Adipocyte (in vitro differentiated cells): Measurements from ENCODE around the gene RSPH9.
A peak's percentile ranks its signal among the peaks of the same experiment; 100 is the strongest.

ENCODE experiments used
- DNase-seq: peaks from one replicate; pipeline ENCODE4 v3.0.0-alpha.2; 2015; ENCODE audit warnings: low read depth
- H3K27me3 ChIP-seq: replicated peaks from 2 replicates; pipeline ENCODE4 v1.7.0; 2013; ENCODE audit warnings: mild to moderate bottlenecking, low read length, moderate library complexity; ENCODE audit not compliant: control insufficient read depth, insufficient read depth
- H3K36me3 ChIP-seq: 2 replicates; pipeline ENCODE4 v1.7.0; 2013; ENCODE audit warnings: low read length, mild to moderate bottlenecking, moderate library complexity; ENCODE audit not compliant: control insufficient read depth, insufficient read depth, severe bottlenecking
- H3K4me1 ChIP-seq: 2 replicates; pipeline ENCODE4 v1.7.0; 2013; ENCODE audit warnings: mild to moderate bottlenecking, low read length, moderate library complexity; ENCODE audit not compliant: control insufficient read depth, insufficient read depth
- H3K4me3 ChIP-seq: 2 replicates; pipeline ENCODE4 v1.7.0; 2013; ENCODE audit warnings: mild to moderate bottlenecking, low read length, moderate library complexity
- H3K9ac ChIP-seq: 2 replicates; pipeline ENCODE4 v1.7.0; 2013; ENCODE audit warnings: mild to moderate bottlenecking, low read length, moderate library complexity
- H3K9me3 ChIP-seq: 2 replicates; pipeline ENCODE4 v1.7.0; 2013; ENCODE audit warnings: mild to moderate bottlenecking, low read length, moderate library complexity; ENCODE audit not compliant: control insufficient read depth

Gene RSPH9, protein sequence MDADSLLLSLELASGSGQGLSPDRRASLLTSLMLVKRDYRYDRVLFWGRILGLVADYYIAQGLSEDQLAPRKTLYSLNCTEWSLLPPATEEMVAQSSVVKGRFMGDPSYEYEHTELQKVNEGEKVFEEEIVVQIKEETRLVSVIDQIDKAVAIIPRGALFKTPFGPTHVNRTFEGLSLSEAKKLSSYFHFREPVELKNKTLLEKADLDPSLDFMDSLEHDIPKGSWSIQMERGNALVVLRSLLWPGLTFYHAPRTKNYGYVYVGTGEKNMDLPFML

DNA sequence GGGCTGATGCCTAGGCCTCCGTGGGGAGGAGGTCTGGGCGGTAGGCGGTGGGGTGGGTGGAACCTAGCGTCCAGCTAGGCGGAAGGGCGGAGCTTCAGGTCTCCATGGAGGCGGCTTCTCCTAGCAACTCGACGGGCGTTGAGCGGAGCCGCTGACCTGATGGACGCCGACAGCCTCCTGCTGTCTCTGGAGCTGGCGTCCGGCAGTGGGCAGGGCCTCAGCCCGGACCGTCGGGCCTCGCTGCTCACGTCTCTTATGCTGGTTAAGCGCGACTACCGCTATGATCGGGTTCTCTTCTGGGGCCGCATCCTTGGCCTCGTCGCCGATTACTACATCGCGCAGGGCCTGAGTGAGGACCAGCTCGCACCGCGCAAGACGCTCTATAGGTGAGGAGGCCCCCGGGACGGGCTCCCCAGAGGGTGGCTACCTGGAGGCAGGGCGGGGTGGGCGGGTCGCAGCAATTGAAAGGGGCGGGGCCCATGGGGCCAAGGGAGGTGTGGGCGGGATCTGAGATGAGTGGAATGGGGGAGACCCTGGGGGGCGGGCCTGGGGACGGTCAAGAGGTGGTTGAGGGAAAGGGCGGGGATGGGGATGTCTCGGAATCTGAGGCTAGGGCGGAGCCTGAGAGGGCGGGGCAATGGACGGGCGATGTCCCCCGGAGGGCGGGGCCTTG, at the start of gene RSPH9:
Gene RSPH9 (plus strand): TSS at position 97 of the 673 bp plus-strand sequence. CDS start 63 bp downstream, at position 160.
- peaks cover 3% of the 10 kb centered on the region for H3K4me1 ChIP-seq

DNA sequence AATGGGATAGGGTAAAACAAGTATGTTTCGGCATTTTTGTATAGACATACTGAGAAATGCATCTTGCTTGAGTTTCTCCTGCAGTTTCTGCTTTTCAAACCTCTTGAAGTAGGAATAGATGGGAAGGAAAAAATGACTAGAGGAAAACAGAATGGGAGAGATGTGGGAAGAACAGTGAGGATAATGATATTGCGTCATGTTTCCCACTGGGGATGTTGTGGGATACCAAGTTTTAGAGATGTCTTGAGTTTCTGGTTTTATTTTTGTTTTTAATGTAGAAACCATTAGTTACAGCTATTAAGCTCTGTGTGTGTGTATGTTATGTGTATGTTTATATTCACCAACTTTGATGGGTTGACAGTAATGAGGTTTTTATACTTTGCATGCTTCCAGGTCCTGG, 44.2 kb upstream of the RSPH9 start:
- peaks cover 65% of the 10 kb centered on the region for H3K36me3 ChIP-seq
- peaks cover 5% of the 10 kb centered on the region for H3K4me1 ChIP-seq
- H3K9ac ChIP-seq = no peak overlapping the region
- no peaks in the 10 kb centered on the region for H3K27me3 ChIP-seq
- no peak overlapping the region for H3K4me3 ChIP-seq
- DNase-seq = no peak
- H3K9me3 ChIP-seq = no peaks in the 10 kb centered on the region

More for the DNA sequence above, at the start of gene RSPH9:
- peaks cover 27% of the 10 kb centered on the region for H3K36me3 ChIP-seq
- peak within 1 kb of the TSS; percentile 78 for H3K4me3 ChIP-seq
- H3K9me3 ChIP-seq = no peaks in the 10 kb centered on the region
- no peaks in the 10 kb centered on the region for H3K27me3 ChIP-seq
- DNase-seq = peak; percentile 72
- H3K9ac ChIP-seq = peak within 1 kb of the TSS; percentile 7

DNA sequence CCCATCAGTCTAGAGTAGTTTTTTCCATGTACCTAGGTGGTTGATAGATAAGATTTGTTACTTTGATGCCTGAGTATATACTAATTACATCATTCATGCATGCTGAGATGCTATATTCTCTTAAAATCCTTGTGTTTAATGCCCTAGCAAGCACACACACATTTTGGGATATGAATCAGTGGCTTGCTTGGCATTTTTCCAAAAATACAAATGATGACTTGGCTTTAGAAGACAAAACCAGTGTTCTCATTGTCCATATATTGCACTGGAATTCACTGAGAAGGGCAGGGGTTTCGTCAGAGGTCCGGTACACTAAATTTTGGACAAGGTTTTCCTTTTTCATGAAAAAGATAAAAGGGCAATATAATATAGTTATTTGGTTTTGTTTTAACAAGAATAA, 40.7 kb upstream of the RSPH9 start:
- Histone ChIP-seq H3K4me1 (peaks cover 9% of the 10 kb centered on the region), H3K27me3 (no peaks in the 10 kb centered on the region), H3K4me3 (no peak overlapping the region), H3K9me3 (no peaks in the 10 kb centered on the region), H3K36me3 (peaks cover 65% of the 10 kb centered on the region), H3K9ac (no peak overlapping the region)
- DNase-seq = peak; percentile 72

DNA sequence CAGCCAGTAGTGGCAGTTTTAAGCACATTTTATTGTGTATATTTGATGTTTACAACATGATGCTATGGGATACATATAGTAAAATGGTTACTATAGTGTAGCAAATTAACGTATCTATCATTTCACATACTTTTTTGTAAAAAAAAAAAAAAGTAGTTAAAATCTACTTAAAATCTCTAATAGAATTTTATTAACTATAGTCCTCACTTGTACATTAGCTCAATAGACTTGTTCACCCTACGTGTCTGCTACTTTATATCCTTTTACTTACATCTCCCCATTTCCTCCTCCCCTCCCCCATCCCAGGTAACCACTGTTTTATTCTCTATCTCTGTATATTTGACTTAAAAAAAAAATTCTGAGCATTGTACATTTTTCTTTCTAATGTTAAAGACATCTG, 38.8 kb upstream of the RSPH9 start:
- no peak overlapping the region for H3K9ac ChIP-seq
- no peaks in the 10 kb centered on the region for H3K9me3 ChIP-seq
- H3K36me3 ChIP-seq = peaks cover 65% of the 10 kb centered on the region
- no peak for DNase-seq
- no peaks in the 10 kb centered on the region for H3K27me3 ChIP-seq
- H3K4me1 ChIP-seq = peaks cover 9% of the 10 kb centered on the region
- H3K4me3 ChIP-seq = no peak overlapping the region

DNA sequence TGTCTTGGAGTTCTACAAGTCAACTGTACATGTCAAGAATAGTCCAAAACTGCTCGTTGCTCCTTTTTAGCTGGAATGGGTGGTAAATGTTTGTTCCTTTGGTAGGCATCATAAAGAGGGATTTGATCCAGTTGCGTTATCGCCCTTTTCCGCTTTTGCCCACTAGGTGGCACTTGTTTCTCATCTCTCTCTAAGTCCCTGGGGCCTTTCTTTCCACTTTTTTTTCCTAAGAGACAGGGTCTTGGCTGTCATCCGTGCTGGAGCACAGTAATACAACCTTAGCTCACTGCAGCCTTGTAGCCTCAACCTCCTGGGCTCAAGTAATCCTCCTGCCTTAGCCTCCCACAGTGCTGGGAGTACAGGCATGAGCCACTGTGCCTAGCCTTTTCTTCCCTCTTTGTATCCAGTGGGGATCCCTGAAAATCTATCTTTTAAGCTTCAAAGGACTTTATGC, 36.5 kb upstream of the RSPH9 start:
- H3K4me1 ChIP-seq = peaks cover 9% of the 10 kb centered on the region
- peak; percentile 93 for DNase-seq
- H3K36me3 ChIP-seq = peaks cover 62% of the 10 kb centered on the region
- H3K9ac ChIP-seq = no peak overlapping the region
- H3K9me3 ChIP-seq = no peaks in the 10 kb centered on the region
- no peaks in the 10 kb centered on the region for H3K27me3 ChIP-seq
- H3K4me3 ChIP-seq = no peak overlapping the region

DNA sequence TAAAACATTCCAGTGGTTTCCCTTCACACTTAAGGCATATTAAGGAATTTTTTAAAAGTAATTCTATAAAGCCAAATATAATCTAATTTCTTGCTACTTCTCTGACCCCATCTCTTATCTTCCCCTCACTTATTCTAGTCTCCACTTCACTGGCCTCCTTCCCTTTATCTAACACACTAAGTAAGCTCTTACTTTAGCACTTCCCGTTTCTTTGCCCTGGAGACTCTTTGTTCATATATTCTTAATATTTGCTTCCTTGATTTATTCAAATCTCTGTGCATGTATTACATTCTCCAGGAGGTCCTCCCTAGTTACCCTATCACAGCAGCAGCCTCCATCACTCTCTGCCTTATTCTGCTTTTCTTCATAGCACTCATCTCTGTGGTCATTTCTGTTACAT, 36.0 kb upstream of the RSPH9 start:
- Histone ChIP-seq H3K9ac (peak overlapping the region; percentile 15), H3K4me1 (peaks cover 9% of the 10 kb centered on the region), H3K9me3 (no peaks in the 10 kb centered on the region), H3K4me3 (no peak overlapping the region), H3K36me3 (peaks cover 62% of the 10 kb centered on the region), H3K27me3 (no peaks in the 10 kb centered on the region)
- no peak for DNase-seq

DNA sequence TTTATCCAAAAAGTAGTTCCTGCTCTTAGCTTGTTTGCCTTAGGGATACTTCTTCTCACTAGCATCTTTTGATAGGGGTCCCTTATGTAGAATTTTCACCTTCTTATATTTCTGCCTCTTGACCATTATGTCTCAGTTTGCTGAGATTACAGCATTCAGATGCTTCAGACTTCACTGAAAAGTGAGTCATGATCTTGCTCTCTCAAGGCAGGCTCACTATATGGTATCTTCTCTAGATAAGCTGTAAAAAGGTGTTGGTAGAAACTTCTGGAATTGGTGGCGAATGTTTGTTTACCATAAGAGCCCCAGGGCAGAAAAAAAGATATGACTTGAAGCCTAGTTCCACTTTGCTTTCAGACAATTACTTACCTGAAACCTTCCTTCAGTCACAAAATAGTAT, 35.4 kb upstream of the RSPH9 start:
- Histone ChIP-seq H3K27me3 (no peaks in the 10 kb centered on the region), H3K9me3 (no peaks in the 10 kb centered on the region), H3K36me3 (peaks cover 67% of the 10 kb centered on the region), H3K4me1 (peaks cover 8% of the 10 kb centered on the region), H3K4me3 (no peak overlapping the region), H3K9ac (peak overlapping the region; percentile 15)
- DNase-seq = peak; percentile 24

DNA sequence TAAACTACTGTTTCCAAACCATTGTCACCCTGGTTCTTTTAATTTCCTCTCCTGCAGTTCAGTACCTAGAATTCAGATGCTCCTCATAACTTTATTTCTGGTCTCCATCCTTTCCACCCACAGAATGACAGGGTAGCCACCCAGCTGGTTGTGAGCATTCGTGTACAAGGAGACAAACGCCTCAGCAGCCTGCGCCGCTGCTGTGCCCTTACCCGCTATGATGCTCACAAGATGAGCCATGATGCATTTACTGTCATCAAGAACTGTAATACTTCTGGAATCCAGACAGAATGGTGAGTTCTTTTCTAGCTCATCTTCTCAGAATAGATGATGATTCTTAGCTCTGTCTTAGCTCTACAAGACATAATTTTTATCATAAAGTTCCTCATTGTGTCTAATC, 34.4 kb upstream of the RSPH9 start:
- Histone ChIP-seq H3K4me1 (peaks cover 4% of the 10 kb centered on the region), H3K36me3 (peaks cover 67% of the 10 kb centered on the region), H3K4me3 (no peak overlapping the region), H3K27me3 (no peaks in the 10 kb centered on the region), H3K9me3 (no peaks in the 10 kb centered on the region), H3K9ac (no peak overlapping the region)
- DNase-seq = no peak

DNA sequence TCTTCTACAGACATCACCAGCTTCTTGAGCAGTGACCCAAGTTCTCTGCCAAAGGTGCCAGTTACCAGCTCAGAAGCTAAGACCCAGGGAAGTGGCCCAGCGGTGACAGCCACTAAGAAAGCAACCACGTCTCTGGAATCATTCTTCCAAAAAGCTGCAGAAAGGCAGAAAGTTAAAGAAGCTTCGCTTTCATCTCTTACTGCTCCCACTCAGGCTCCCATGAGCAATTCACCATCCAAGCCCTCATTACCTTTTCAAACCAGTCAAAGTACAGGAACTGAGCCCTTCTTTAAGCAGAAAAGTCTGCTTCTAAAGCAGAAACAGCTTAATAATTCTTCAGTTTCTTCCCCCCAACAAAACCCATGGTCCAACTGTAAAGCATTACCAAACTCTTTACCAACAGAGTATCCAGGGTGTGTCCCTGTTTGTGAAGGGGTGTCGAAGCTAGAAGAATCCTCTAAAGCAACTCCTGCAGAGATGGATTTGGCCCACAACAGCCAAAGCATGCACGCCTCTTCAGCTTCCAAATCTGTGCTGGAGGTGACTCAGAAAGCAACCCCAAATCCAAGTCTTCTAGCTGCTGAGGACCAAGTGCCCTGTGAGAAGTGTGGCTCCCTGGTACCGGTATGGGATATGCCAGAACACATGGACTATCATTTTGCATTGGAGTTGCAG, 31.0 kb upstream of the RSPH9 start:
- Histone ChIP-seq H3K27me3 (no peaks in the 10 kb centered on the region), H3K4me1 (no peaks in the 10 kb centered on the region), H3K36me3 (peaks cover 46% of the 10 kb centered on the region), H3K4me3 (no peak overlapping the region), H3K9me3 (no peaks in the 10 kb centered on the region), H3K9ac (no peak overlapping the region)
- DNase-seq = no peak

DNA sequence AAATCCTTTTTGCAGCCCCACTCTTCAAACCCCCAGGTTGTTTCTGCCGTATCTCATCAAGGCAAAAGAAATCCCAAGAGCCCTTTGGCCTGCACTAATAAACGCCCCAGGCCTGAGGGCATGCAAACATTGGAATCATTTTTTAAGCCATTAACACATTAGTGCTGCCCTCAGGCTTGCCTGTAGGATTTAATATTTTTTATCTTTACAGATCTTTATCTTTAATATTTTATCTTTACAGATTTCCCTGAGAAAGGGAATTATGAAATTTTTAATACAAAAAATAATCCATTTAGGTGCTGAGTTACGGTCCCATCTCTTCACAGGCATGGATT, 30.5 kb upstream of the RSPH9 start:
- Histone ChIP-seq H3K9me3 (no peaks in the 10 kb centered on the region), H3K4me3 (no peak overlapping the region), H3K9ac (no peak overlapping the region), H3K4me1 (no peaks in the 10 kb centered on the region), H3K36me3 (peaks cover 50% of the 10 kb centered on the region), H3K27me3 (no peaks in the 10 kb centered on the region)
- DNase-seq = no peak

DNA sequence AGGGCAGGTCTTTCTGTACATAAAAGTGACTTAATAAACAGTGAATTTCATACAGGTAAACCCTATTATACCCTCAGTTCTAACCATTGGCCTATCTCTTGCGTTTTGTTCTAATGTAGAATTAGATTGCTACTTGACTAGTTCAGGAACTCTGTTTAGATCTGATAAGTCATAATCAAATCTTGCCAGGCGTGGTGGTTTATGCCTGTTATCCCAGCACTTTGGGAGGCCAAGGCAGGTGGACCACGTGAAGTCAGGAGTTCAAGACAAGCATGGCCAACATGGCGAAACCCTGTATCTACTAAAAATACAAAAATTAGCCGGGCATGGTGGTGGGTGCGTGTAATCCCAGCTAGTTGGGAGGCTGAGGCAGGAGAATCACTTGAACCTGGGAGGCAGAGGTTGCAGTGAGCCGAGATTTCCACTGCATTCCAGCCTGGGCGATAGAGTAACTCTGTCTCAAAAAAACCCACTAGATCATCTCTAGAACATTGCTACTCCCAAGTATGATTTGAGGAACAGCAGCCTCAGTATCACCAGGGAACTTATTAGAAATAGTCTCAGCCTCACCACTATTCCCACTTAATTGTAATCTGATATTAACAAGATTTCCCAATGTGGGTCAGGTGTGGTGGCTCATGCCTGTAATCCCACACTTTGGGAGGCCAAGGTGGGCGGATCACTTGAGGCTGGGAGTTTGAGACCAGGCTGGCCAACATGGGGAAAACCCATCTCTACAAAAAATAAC, 27.9 kb upstream of the RSPH9 start:
- DNase-seq = no peak
- Histone ChIP-seq H3K27me3 (no peaks in the 10 kb centered on the region), H3K4me1 (no peaks in the 10 kb centered on the region), H3K36me3 (peaks cover 58% of the 10 kb centered on the region), H3K4me3 (no peak overlapping the region), H3K9me3 (no peaks in the 10 kb centered on the region), H3K9ac (no peak overlapping the region)
